GM12878 (cell line): Measurements from ENCODE around the gene MIOS. TPM values are rescaled to one million over a fixed set of nuclear protein-coding genes. Genes with fewer than 3 reads are reported as not detected.

ENCODE experiments used
- ATAC-seq: fragments of 200-7000 bp; cut with Tn5 transposase; 3 replicates; pipeline ENCODE4 v1.9.1; 2020; ENCODE audit warnings: mild to moderate bottlenecking, moderate library complexity
- BruUV-seq: library from RNA; stranded (reverse); fragments of 400-500 nt; replicated peaks from 2 replicates; lab custom pipeline; 2021; lab: Mats Ljungman, UMichigan
- CTCF ChIA-PET: fragments of 300-600 bp; sonication (Branson Sonifier 250); formaldehyde crosslinking; extraction: SDS; loops from one replicate; lab custom pipeline; 2021; ENCODE audit warnings: inconsistent platforms; lab: Yijun Ruan, JAX
- POLR2A ChIA-PET: fragments of 350-600 bp; formaldehyde crosslinking; extraction: SDS; loops from one replicate; lab custom pipeline; 2021; ENCODE audit warnings: inconsistent platforms; lab: Charles Lee
- RAD21 ChIA-PET: fragments of 300-600 bp; sonication (Branson Sonifier 250); formaldehyde crosslinking; loops from one replicate; lab custom pipeline; 2023; ENCODE audit warnings: antibody characterized with exemption; ENCODE audit not compliant: unreplicated experiment; lab: Charles Lee
- SMC1A ChIA-PET: fragments of 300-600 bp; sonication (Branson Sonifier 250); formaldehyde crosslinking; loops from one replicate; lab custom pipeline; 2023; ENCODE audit not compliant: unreplicated experiment, uncharacterized antibody; lab: Charles Lee
- DNase-seq: peaks from one replicate; pipeline ENCODE4 v3.0.0-alpha.2; 2011; ENCODE audit warnings: low read depth, low spot score
- FAIRE-seq: peaks from 3 replicates; lab custom pipeline; 2011; peaks lifted over from hg19 to GRCh38; lab: Jason Lieb, UNC
- H2AFZ ChIP-seq: 2 replicates; pipeline ENCODE4 v1.6.0; 2011; ENCODE audit warnings: low read depth, low read length, control low read depth; ENCODE audit not compliant: control insufficient read depth
- H3K27ac ChIP-seq: 2 replicates; pipeline ENCODE4 v1.5.1; 2011; ENCODE audit warnings: control low read depth; ENCODE audit not compliant: control insufficient read depth, insufficient read depth
- H3K27me3 ChIP-seq, 2 experiments: replicated peaks in 1 of 2; 2 replicates each; pipeline versions ENCODE4 v1.6.0 to v1.6.1; 2011; ENCODE audit warnings: low read length in 1 of 2; ENCODE audit not compliant: control insufficient read depth in 2 of 2, insufficient read depth in 2 of 2
- H3K36me3 ChIP-seq, 2 experiments: 2 replicates each; pipeline ENCODE4 v1.5.1; 2011; ENCODE audit warnings: low read length in 1 of 2; ENCODE audit not compliant: control insufficient read depth in 2 of 2, insufficient read depth in 2 of 2
- H3K4me1 ChIP-seq: 2 replicates; pipeline ENCODE4 v1.6.1; 2011; ENCODE audit warnings: mild to moderate bottlenecking, low read length, moderate library complexity, mixed read lengths; ENCODE audit not compliant: control insufficient read depth, insufficient read depth
- H3K4me2 ChIP-seq: 2 replicates; pipeline ENCODE4 v1.6.0; 2011; ENCODE audit warnings: control low read depth; ENCODE audit not compliant: control insufficient read depth, insufficient read depth
- H3K4me3 ChIP-seq: fragments of 200-600 bp; sonication (generic); 2 replicates; pipeline ENCODE4 v1.5.1; 2016
- H3K79me2 ChIP-seq: 2 replicates; pipeline ENCODE4 v1.6.0; 2011; ENCODE audit warnings: low read length; ENCODE audit not compliant: control insufficient read depth, insufficient read depth
- H3K9ac ChIP-seq: 2 replicates; pipeline ENCODE4 v1.8.0; 2011; ENCODE audit warnings: low read length, control low read depth, mixed read lengths; ENCODE audit not compliant: control insufficient read depth, insufficient read depth
- H3K9me3 ChIP-seq: replicated peaks from 3 replicates; pipeline ENCODE4 v1.5.1; 2011; ENCODE audit warnings: mild to moderate bottlenecking, low read length; ENCODE audit not compliant: control insufficient read depth, insufficient read depth
- H4K20me1 ChIP-seq: 2 replicates; pipeline ENCODE4 v1.6.0; 2011; ENCODE audit not compliant: control insufficient read depth, insufficient read depth
- GABPA ChIP-seq: IDR thresholded peaks from 2 replicates; pipeline ENCODE4 v1.6.1; 2014; ENCODE audit warnings: antibody characterized with exemption, low read depth, mild to moderate bottlenecking, inconsistent platforms
- HDGF ChIP-seq: fragments of 450-650 bp; IDR thresholded peaks from 2 replicates; pipeline ENCODE4 v1.6.1; 2016; ENCODE audit warnings: antibody characterized with exemption
- IKZF2 ChIP-seq, 2 experiments: fragments of 450-650 bp; IDR thresholded peaks; 2 replicates each; pipeline ENCODE4 v1.6.1; 2017; ENCODE audit warnings: mild to moderate bottlenecking in 2 of 2, moderate library complexity in 2 of 2
- NFYA ChIP-seq: IDR thresholded peaks from 2 replicates; pipeline ENCODE4 v1.6.1; 2011; ENCODE audit warnings: low read depth, mild to moderate bottlenecking, low read length, improper control_type of control experiment, borderline replicate concordance
- PML ChIP-seq: IDR thresholded peaks from 2 replicates; pipeline ENCODE4 v1.6.1; 2012; ENCODE audit warnings: low read length, inconsistent platforms
- SIN3A ChIP-seq: IDR thresholded peaks from 2 replicates; pipeline ENCODE4 v1.6.1; 2012; ENCODE audit warnings: low read depth, low read length, improper control_type of control experiment
- SIX5 ChIP-seq: IDR thresholded peaks from 2 replicates; pipeline ENCODE4 v1.6.1; 2011; ENCODE audit warnings: mild to moderate bottlenecking, low read depth, low read length, moderate library complexity; ENCODE audit not compliant: severe bottlenecking
- SP1 ChIP-seq: IDR thresholded peaks from one replicate; pipeline ENCODE4 v1.6.1; 2011; ENCODE audit warnings: low read depth, low read length
- WGBS: methylation state at CpG from one replicate; pipeline ENCODE4 v1.1.6; 2016; ENCODE audit warnings: low lambda C conversion rate; ENCODE audit not compliant: insufficient replicate concordance, insufficient coverage; ENCODE audit errors: missing lambda C conversion rate; 5-methylcytosine and 5-hydroxymethylcytosine counted together
- in situ Hi-C: fragments of 300-500 bp; cut with MboI; formaldehyde crosslinking; loops from 9 replicates; pipeline ENCODE4 v1.14.3; 2018; ENCODE audit warnings: mixed read lengths
- intact Hi-C: fragments of 100-400 bp; cut with micrococcal nuclease; formaldehyde crosslinking; loops from one replicate; pipeline ENCODE4 v1.14.2; 2022; ENCODE audit not compliant: unreplicated experiment
- polyA plus RNA-seq, 11 experiments: library from polyadenylated mRNA; depleted of rRNA in 4 of 11; unstranded in 6 of 11; stranded (reverse) in 5 of 11; fragments of >200 nt; fragmentation: Nextera tagmentation in 4 of 11; fragmentation: Illumina TruSeq in 1 of 11; extraction: Ambion mirVana in 4 of 11; extraction: Trizol in 1 of 11; gene quantifications; 1 replicate in 1 of 11; 2 replicates in 10 of 11; pipeline versions ENCODE4 v1.2.1 to v1.2.3, GENCODE V29; 2011 to 2016; ENCODE audit warnings: inconsistent platforms in 2 of 11, missing spikeins in 2 of 11, low read depth in 1 of 11
- total RNA-seq, 4 experiments: library from RNA; depleted of rRNA in 3 of 4; stranded (reverse); fragments of >200 nt in 3 of 4; fragmentation: Illumina TruSeq in 1 of 4; extraction: Trizol in 1 of 4; gene quantifications; 2 replicates each; pipeline versions ENCODE4 v1.2.1 to v1.2.3, GENCODE V29; 2013 to 2021
- TF ChIP-seq, protein P1 (sequence below): fragments of 150-350 bp; IDR thresholded peaks from 2 replicates; pipeline ENCODE4 v1.6.1; 2014; ENCODE audit warnings: mild to moderate bottlenecking, low read depth, low read length
- TF ChIP-seq, protein P2 (sequence below): fragments of 450-650 bp; IDR thresholded peaks from 2 replicates; pipeline ENCODE4 v1.6.1; 2017; ENCODE audit warnings: low read depth, mild to moderate bottlenecking, moderate library complexity

Gene MIOS
- total and polyA plus RNA-seq, 10 of the 15 experiments (the other 5 are each of a cell fraction or from before 2014, with no cell fraction given) = 13.1 to 94.9 (median 54.2) TPM

DNA sequence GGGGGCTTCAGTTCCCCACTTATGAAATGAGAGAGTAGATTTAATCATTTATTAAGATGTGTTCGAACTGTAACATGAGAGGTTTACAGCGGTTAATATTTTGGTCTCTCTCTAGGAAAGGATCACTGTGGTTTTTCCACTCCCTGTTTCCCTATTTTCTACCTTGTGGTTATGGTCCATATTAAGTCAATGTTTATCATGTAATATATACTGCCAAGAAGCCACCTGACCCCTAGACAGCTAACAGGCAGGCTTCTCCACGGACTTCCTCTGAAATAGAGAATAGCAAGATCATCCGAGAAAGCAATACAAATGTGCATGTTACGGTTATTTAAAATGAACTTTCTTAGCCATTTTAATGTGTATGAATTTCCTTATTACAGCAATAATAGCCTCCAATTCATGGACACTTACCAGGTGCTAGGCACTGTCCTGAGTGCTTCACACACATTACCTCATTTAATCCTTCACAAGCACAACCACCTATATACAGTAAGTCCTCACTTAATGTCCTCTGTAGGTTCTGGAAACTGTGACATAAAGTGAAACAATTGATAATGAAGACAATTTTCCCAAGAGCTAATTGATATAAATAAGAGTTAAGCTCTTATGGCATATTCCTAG, 30.2 kb upstream of the MIOS start:
- no peak overlapping the region for H3K27ac ChIP-seq
- in situ Hi-C loops (loop anchor here (5.0 to 10.0 kb wide), 2 partner anchors 434 to 582 kb away; no protein-coding TSS in a partner anchor), intact Hi-C loops (loop anchor here (10.0 kb wide), 1 partner anchor 352 kb away; the partner anchor contains the start of gene C1GALT1)
- ChIA-PET CTCF (interaction anchor here (1.6 kb wide), 1 partner anchor 112 kb away, joined by 4 read pairs; no protein-coding TSS in a partner anchor), RAD21 (interaction anchor here (1.3 to 1.8 kb wide), 2 partner anchors 431 to 433 kb away, joined by 6 read pairs; no protein-coding TSS in a partner anchor), SMC1A (interaction anchor here (0.6 to 1.6 kb wide), 5 partner anchors 12 to 434 kb away, joined by 3 to 10 read pairs (median 4); no protein-coding TSS in a partner anchor), POLR2A (no interaction called here)
- no peaks in the 10 kb centered on the region for H3K36me3 ChIP-seq
- H3K27me3 ChIP-seq = no peaks in the 10 kb centered on the region
- no peak overlapping the region for H3K4me2 ChIP-seq
- no peaks in the 10 kb centered on the region for H3K79me2 ChIP-seq
- H3K9me3 ChIP-seq = no peaks in the 10 kb centered on the region
- H3K4me3 ChIP-seq = no peak overlapping the region
- DNase-seq (no peak), FAIRE-seq (peak; percentile 23), ATAC-seq (no peak)
- no TSS peak for BruUV-seq
- WGBS = 76% methylated on average over 5 of the region's 5 CpGs
- no peaks in the 10 kb centered on the region for H3K4me1 ChIP-seq
- H4K20me1 ChIP-seq = no peaks in the 10 kb centered on the region
- H2AFZ ChIP-seq = no peak overlapping the region
- H3K9ac ChIP-seq = no peak overlapping the region
- TF ChIP-seq, protein P1, sequence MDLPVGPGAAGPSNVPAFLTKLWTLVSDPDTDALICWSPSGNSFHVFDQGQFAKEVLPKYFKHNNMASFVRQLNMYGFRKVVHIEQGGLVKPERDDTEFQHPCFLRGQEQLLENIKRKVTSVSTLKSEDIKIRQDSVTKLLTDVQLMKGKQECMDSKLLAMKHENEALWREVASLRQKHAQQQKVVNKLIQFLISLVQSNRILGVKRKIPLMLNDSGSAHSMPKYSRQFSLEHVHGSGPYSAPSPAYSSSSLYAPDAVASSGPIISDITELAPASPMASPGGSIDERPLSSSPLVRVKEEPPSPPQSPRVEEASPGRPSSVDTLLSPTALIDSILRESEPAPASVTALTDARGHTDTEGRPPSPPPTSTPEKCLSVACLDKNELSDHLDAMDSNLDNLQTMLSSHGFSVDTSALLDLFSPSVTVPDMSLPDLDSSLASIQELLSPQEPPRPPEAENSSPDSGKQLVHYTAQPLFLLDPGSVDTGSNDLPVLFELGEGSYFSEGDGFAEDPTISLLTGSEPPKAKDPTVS = no peak
- TF ChIP-seq PML (no peak), HDGF (no peak), GABPA (no peak), IKZF2 (IDR thresholded peaks at IDR 0.05) (no peak), SIX5 (no peak), NFYA (no peak), SIN3A (no peak), SP1 (no peak)
- TF ChIP-seq, protein P2, sequence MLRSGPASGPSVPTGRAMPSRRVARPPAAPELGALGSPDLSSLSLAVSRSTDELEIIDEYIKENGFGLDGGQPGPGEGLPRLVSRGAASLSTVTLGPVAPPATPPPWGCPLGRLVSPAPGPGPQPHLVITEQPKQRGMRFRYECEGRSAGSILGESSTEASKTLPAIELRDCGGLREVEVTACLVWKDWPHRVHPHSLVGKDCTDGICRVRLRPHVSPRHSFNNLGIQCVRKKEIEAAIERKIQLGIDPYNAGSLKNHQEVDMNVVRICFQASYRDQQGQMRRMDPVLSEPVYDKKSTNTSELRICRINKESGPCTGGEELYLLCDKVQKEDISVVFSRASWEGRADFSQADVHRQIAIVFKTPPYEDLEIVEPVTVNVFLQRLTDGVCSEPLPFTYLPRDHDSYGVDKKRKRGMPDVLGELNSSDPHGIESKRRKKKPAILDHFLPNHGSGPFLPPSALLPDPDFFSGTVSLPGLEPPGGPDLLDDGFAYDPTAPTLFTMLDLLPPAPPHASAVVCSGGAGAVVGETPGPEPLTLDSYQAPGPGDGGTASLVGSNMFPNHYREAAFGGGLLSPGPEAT = no peak
